Stimulated activated CD8-positive, alpha-beta memory T cell treated with anti-CD3 and anti-CD28 coated beads, Interleukin-12 subunit alpha, Interleukin-12 subunit beta, amount 100 ng/mL, for 1 hour (primary cell): Measurements from ENCODE around the gene ZIC1.

ENCODE experiments used
- DNase-seq: peaks from one replicate; pipeline ENCODE4 v3.0.0-alpha.2; 2020; ENCODE audit warnings: low read depth

The ZIC1 gene

DNA sequence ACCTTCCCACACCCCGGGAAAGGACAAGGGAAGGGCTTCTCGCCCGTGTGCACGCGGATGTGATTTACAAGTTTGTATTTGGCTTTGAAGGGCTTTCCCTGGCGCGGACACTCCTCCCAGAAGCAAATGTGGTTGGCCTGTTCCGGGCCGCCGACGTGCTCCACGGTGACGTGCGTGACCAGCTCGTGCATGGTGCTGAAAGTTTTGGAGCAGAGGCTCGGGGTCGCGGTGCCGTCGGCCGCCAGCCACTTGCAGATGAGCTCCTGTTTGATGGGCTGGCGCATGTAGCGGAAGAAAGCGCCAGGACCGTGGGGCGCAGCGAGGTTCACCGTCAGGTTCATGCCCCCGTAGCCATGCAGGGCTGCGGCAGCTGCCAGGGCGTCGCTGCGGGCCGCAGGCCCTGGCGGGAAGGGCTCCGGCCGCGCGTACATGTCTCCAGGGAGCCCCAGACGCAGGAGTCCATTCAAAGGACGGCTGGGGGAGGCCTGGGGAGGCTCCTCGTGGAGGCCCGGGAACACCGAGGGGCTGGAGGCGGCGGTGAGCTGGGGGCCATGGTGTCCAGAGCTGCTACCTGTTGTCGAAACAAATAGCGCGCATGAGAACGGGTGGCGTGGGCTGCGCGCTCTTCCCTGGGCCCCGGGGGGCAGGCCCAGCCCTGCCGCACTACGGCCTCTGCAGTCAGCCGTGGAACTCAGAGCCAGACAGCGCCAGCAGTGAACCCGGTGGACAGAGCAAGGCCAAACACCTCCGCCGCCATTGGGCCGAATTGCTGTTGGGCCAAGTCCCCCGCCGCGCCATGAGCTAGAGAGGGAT, 13.1 kb upstream of the ZIC1 start:
- DNase-seq: no peak

DNA sequence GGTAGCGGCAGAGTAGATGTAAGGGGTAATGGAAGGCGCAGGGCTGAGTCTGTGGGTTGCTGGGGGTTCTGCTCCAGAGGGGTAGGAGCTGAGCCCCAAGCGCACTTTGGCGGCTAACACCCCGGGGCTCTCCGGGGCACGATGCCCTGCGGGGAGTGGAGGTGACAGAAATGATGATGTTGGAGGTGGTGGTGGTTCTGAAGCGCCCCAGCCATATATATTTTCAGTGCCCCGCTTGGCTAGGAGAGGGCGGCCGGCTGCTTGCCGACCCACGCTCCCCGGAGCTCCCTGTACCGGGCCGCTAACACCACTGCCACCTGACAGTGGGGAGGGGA, 12.5 kb upstream of the ZIC1 start:
- no peak for DNase-seq

DNA sequence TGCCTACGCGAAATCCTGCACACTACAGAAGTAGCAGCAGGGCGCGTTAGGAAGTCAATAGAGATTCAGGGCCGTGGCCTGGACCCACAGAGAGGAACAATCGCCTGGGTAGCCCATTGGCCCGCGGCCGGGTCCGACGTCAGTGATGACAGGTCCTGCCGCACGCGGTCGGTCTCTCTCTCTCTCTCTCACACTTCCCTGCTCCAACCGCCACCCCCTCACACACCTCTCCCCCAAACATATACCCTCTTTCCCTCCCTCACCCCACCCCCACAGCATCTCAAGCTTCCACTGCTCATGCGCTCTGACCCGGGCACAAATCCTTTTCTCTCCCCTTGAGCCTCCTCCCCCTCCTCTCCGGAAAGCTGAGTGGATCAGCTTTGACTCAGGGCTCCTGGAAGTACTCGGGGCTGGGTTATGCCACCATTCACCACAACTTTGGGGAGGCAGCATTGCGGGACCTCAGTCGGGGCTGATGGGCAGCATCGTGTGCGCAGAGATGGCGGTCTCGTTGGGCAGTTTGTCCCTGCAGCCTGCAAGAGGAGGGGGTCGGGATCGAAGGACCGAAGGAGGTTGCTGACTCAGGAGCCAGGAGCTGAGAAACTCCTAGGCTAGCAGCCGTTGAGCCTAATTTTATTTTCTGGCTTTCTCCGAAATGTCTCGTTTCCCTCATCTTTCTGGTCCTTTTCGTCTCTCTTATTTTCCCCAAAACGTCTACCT, 11.8 kb upstream of the ZIC1 start:
- DNase-seq: no peak

DNA sequence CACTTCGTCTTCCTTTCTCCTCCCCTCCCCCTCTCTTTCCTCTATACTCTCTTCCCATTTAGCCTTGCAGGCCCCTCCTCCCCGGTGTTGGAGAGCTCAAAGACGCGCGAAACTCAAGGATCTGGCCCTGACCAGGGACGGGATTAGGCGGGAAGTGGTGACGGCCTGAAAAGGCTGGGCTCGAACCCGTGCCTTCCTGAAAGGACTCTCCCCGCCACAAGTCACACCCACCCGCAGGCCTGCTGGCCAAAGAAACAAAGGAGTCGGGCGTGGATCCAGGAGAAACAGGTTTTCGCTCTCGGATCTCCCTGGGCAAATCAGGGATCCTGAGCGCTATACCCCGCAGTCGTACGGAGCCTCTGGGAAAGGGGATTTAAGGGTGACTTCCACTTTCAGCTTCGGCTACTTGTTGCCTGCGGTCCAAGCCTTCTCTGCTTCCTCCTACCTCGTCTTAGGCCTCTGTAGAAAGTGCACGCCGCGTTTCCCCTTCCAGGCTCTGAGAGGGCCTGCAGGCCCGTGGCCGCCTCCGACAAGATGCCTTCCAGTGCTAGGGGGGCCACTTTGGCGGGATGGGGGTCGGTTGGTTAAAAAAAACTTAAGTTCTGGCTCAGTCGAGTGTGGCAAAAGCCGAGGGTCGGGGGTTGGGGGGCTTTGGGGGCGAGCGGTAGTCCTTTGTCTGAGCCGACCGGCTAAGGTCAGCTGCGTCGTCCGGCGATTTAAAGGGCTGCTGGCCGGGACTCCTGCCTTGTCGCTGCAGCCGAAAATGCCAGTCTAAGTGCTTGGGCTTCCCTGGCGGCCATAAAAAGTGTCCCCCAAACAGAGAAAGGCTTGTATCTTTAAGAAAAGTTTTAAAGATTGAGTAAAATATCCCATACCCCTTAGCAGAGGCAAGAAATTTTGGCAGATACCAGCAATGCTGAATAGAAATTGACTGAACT, 11.0 kb upstream of the ZIC1 start:
- no peak for DNase-seq

DNA sequence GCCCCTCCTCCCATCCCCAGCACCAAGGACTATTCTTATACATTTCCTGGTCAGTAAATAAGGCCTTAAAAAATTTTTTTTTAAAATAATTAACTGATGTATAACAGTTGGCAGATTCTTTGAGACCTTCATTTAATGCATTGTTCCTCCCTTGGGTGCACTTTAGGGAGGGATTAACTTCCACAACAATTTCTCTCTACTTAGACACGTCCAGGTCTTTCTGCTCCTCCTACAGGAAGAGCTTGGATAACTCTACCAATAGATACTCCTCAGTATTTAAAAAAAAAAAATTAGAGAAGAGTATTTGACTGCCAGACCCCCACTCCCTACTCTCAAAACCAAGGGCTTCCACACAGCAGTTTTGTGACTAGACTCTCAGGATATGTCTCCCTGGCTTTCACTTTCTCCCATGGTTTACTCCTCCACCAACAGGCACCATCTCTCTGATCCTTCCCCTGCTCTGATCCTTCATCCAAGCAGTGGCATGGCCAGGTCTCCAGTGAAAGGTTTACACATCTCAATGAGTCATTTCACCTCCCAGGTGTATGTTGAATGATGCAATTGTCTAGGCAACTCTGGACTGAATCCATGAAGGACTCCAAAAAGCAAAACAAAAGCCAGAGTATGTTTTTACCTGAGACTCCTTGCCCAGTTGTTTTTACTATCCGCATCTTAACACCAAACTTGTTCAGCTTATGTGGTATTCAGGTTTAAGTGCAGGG, 10.2 kb upstream of the ZIC1 start:
- no peak for DNase-seq

DNA sequence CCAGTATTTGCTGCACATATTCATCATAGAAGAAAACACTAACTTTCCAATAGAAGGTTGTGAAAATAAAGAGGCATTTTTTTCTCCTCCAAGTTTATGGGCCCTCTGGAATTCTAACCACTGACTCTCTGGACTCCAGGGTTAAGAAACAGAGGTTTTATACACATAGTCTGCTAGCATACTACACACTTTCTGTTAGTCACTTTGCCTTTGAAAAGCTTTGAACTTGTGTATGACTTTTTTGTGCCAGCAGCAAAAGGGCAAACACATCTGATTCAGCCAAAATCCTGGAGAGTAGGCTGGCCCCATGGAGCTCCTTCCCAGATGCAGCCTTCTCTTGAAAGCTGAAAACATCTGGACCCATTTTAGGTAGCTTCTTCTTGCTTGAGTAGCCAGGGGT, 9.1 kb upstream of the ZIC1 start:
- DNase-seq: no peak

DNA sequence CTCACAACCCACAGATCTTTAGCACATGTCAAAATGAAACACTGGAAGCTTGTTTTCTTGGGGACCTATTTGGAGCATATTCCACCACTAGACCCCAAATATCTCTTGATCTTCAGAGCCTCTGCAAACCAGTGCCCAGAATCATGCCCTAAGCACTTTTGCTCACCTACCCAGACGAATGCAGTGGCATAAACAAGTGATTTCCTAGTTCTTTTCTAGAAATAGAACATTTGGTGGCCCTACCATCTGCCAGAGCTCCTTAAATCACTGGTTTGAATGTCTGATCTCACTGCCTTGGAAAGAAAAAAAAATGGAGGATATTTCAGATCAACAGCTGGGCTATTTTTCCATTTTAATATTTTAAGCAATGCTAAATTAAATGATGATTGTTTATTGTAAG, 8.2 kb upstream of the ZIC1 start:
- no peak for DNase-seq

DNA sequence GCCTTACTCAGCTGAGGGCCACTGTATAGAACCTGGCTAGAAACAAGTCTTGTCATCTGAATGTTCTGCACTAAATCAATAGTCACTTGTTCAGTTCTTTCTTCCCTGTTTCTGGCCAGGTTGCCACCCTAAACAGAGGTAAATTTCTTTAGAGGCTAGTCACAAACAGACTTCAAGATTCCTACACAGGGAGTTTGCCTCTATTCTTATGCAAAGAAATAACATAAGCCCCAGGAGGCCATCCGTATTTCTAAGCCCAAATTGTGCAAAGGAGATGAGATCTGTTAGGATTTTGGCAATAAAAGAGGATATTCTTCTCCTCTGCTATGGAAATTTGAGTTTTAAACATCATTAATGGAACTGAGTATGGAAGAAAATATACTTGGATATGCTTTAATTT, 7.7 kb upstream of the ZIC1 start:
- DNase-seq: no peak

DNA sequence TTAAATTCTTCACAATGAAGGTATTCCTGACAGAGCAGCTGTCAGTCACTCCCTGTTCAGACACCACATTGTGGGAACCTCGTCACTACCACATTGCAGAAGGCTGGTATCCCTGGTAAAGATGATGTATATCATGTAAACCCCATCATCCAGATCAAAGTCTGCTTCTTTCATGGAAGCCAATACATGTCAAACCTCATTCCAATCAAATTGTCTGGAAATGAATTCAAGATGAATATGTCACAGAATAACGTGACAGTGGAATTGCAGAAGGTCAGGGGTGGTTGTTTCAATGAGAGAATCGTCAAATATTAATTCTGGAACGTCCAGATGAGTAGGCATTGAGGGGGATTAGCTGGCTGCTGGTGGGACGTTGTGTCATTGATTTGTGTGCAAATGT, 7.0 kb upstream of the ZIC1 start:
- no peak for DNase-seq

DNA sequence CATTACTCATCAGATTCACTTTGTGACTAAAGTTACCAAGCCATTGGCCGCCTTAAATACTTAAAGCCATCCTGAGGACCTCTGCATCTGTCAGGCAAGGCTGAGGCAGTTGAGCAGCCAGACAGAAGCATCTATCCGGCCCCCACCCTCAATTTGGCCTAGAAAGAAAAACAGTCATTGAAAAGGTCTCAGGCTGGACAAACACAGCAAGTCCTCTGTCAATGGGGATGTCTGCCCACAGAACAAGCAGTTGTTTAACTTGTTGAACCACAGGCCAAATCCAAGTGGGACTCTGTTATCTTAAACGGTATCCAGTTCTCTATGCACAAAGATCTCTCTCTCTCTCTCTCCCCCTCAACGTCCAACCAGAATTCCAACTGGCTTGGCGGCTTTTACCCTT, 5.7 kb upstream of the ZIC1 start:
- DNase-seq: no peak

DNA sequence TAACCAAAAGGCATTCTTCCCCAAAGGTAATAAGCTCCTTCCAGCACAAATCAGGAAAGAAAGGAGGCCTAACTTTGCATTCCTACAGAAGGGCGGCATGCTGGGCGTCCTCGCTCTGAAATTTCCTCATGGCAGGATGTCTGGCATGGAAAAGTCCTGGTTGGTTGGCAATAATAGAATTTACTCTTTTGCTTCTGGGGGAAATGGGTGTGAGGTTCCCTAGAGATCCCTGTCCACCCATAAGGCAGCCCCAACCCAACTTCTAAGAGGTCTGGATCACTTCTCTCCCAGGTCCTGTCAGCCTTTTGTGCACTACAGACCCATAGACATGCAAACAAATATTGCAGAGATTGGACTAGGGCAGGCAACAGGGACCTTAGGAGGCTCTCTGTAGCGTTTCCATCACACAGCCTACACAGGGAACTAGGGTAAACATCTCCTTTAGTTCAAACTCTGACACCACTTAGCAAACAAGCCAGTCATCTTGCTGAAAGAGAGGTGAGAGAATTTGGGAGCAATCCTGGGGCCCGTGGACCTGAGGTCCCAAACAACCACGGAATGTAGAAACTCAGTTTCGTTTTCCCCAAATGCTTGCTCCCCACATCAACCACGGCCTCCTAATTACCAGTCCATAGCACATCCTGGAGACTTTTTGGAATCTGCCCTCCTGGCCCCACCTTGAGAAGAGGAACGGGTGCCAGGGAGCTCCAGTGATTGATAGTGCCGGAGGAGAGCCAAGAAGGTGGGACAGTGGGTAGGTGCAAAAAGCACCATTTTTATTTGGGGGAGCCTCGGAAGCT, 5.0 kb upstream of the ZIC1 start:
- DNase-seq: no peak

DNA sequence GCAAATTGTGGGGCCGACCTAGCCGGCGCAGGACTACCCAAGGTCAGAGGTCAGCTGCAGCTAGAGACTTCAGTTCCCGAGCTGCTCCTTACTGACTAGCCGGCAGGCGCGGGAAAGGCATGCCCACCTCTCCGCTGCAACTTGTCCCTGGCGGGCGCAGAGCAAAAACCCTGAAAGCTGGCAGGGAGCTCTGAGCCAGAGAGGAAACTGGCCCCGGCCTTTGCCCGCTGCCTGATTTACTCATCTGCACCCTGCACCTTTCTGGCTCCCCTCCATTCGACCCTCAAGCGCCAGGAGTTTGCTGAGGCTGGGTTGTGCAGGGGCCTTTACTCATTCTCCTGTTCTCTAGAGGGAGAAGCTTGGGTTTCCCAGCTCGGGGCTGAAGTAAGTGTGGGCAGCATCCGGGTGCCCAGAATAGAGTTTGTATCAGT, 4.3 kb upstream of the ZIC1 start:
- DNase-seq: no peak

DNA sequence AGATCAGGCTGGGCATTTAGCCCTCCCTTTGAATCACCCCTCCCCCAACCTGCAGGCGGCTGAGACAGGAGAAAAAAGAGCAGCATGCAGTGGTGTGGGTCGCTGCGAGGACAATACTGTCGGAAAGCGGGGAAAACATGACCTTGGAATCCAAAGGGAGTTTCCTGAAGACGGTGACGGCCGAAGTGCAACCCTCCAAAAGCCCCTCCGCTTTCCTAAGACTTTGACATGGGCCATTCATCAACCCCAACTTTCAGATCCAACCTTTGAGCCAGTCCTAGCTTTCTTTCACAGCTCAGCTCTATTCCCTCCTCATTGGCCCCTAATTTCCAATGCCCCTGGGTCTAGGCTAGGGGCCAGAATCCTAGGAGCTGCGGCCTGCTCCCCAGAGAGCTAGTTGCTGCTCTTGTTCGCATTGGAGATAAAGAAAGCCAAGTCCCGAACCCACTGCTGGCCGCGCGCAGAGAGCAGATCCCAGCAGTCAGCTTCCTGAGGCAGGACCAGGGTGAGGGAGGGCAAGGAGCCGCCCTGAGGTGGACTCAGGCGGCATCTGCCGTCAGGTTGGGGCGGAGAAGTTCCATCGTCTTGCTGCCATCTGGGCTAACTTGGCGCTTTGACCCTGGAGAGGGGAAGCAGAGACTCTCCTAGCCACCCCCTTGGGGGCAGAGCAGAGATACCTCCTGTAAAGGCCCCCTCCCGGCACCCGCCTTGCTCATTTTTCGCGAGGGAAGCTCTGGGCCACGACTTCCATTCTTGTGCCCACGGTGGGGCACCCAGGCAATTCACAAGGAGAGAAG, 3.7 kb upstream of the ZIC1 start:
- DNase-seq: no peak

DNA sequence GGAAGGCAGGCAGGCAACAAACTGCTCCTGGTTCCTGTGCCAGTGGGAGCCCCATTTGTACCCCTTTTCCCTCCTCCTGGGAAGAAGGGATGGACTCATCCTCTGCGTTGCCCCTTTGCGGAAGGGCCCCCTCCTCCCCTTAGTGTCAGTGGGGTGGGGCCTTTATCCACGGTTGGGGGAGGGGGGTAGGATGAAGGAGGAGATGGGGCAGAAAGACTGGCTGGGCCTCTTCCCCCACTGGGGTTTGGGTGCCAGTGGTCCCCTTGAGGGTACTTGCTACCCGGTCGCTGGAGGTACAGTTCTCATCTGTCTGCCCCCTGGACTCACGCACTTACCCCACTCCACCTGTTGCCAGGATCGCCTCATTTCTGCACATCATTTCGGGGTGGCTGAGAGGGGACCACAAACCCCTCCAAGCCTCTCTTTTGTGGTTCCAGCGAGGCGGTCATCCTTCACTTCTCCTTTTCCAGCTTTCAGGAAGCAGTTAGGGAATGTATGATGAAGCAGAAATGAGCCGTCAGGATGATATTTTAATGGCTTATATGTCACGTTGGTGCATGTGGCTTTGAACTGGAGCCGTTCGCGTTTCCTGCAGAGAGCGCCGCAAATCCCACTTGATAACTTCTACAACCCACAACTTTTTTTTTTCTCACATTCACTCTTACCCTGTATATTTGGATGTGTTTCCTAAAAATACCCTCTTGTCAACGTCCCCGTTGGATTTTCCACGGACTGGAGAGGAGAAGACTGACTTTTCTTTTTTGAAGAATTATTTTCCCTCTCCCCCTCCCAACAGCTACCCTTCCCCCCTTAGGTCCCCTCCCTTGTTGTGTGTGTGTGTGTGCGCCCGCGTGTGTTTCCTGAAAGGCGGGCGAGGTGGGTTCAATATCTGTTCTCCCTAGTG, 2.9 kb upstream of the ZIC1 start, which contains the start of gene ZIC4:
Gene ZIC4 (minus strand): TSS at position 516 of the 904 bp plus-strand sequence. CDS start 3,746 bp downstream, outside the sequence.
- no peak for DNase-seq

DNA sequence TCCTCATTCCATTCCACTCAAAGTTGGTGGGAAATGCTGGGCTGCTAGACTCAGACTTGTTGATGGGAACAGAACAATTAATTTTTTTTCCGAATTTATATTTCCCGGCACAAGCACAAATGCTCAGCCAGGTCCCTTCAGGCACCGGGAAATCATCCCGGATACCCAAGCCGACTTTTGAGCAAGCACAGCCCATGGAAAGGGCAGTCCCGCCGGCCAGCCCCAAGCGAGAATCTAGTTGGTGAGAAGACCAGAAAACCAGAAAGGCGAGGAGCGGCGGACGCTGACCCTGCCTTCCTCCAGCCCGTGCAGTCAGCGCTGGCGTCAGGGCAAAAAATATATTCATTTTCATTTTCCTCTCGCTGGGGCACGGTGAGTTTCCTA, 2.1 kb upstream of the ZIC1 start:
- no peak for DNase-seq

DNA sequence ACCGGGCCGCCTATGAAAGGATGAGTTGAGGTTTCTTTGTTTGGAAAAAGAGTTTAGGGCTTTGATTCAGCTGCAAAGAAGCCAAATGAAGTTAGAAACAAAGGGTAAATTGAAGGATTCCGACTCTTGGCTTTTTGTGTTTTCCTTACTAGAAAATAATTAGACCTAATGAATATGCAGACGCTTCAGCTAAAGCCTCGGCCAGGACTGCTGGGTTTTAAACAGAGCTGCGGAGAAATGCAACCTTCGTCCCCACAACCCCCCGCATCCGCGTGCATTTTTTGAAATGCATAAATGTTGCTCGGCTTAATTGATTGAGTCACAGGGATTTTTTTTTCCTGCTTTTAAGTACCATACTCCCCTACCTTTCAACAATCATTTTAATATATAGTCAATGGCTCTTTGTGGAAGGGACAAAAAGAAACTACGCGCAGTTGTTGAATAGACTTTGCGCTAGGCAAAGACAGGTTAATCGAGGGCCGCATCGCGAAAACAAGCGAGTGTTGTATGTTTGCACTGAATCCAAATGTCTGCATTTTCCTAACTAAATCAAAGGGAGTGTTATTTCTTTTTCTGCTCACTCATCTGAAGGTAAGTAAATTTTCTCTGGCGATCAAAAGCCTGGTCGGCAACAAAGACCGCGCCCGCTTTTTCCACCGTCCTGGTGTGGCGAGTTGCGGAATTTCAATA, 1.5 kb upstream of the ZIC1 start:
- DNase-seq: no peak

DNA sequence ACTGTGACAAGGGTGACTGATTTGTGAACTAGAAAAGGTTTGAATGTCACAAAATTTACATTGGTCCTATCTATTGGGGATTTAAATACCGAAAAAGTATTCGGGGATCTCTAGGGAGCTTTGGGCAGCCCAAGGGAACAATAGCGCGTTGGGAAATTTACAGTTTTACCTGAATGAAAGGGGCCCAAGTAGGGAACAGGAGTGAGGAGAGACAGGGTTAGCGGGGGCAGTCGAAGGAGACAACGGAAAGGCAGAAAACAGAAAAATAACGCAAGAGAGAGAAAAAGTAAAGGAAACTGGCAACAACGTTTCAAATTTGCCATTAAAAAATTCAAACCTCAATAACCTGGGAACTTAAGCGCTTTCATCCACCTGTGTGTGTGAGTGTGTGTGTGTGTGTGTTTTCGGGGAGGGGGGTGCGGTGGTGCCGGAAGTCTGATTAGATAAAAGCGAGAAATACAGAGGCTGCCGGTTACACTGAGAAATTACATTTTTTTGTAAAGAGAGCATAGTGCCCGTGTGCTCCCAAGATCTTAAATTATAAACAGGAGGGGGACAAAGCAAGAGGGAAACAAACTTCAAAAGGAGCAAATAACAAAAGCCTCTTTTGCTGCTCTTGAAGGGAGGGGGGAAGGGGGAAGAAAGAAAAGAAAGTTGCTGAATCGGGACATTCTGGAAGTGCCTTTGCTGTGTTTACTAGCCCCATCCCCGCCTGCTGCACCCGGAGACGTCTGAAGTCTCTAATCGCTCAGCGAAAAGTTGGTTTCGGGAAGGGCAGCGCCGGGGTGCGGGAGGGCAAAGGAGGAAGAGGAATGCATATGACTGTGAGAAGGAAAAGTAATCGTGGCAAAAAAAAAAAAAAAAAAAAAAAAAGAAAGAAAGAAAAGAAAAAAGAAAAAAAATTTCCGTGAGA, 721 bp upstream of the ZIC1 start:
- no peak for DNase-seq
